SK-N-SH (cell line): ENCODE data around the gene SBF2.

Experiments used
- EP300 ChIP-seq, 2 experiments: IDR thresholded peaks; 2 replicates each; pipeline versions ENCODE4 v1.4.0 to v1.6.1; 2012; ENCODE audit warnings: borderline replicate concordance in 1 of 2, low read depth in 1 of 2, low read length in 1 of 2
- GABPA ChIP-seq: IDR thresholded peaks from 2 replicates; pipeline ENCODE4 v1.4.0; 2012; ENCODE audit warnings: low read depth, mild to moderate bottlenecking
- MEF2A ChIP-seq: IDR thresholded peaks from 2 replicates; pipeline ENCODE4 v1.4.0; 2012; ENCODE audit warnings: low read depth, borderline replicate concordance
- NFIC ChIP-seq: IDR thresholded peaks from 2 replicates; pipeline ENCODE4 v1.4.0; 2012; ENCODE audit warnings: borderline replicate concordance
- RXRA ChIP-seq: IDR thresholded peaks from 2 replicates; pipeline ENCODE4 v1.4.0; 2012; ENCODE audit warnings: low read depth, mild to moderate bottlenecking, borderline replicate concordance
- TCF12 ChIP-seq: IDR thresholded peaks from 2 replicates; pipeline ENCODE4 v1.4.0; 2012
- TF ChIP-seq, protein P1 (sequence below): fragments of 200-600 bp; sonication (generic); IDR thresholded peaks from 2 replicates; pipeline ENCODE4 v1.6.1; 2017; ENCODE audit warnings: antibody characterized with exemption, mild to moderate bottlenecking, moderate library complexity

DNA sequence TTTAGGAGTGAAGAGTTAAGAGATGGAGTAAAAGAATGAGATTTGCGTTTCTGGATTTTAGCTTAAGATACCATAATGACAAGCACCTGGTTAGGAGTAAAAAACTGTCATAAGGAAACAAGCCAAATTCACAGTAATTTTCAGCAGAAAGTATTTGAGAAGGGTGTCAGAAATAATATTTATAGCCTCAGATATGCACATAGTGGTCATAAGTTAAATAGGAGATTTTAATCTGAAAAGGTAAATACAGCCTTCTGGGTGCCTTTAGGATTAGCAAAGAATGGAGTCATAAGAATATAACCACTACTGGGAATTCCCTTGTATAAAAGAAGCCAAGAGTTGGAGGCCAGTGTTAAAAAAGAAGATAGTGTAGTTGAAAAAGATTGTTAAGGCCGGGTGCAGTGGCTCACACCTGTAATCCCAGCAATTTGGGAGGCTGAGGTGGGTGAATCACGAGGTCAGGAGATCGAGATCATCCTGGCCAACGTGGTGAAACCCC is 470.1 kb downstream of the SBF2 start:
- TF ChIP-seq NFIC (no peak), TCF12 (no peak), EP300 (IDR thresholded peaks at IDR 0.05; ENCODE audit: borderline replicate concordance in 1 of 2, low read depth in 1 of 2, low read length in 1 of 2) (no peak), RXRA (no peak), GABPA (no peak), MEF2A (no peak)
- TF ChIP-seq, protein P1, sequence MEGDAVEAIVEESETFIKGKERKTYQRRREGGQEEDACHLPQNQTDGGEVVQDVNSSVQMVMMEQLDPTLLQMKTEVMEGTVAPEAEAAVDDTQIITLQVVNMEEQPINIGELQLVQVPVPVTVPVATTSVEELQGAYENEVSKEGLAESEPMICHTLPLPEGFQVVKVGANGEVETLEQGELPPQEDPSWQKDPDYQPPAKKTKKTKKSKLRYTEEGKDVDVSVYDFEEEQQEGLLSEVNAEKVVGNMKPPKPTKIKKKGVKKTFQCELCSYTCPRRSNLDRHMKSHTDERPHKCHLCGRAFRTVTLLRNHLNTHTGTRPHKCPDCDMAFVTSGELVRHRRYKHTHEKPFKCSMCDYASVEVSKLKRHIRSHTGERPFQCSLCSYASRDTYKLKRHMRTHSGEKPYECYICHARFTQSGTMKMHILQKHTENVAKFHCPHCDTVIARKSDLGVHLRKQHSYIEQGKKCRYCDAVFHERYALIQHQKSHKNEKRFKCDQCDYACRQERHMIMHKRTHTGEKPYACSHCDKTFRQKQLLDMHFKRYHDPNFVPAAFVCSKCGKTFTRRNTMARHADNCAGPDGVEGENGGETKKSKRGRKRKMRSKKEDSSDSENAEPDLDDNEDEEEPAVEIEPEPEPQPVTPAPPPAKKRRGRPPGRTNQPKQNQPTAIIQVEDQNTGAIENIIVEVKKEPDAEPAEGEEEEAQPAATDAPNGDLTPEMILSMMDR: no peak
